A549 (cell line): Measurements from ENCODE around the gene ARL2BP. TPM values are rescaled to one million over a fixed set of nuclear protein-coding genes. Genes with fewer than 3 reads are reported as not detected.

Source experiments
- ATAC-seq, 2 experiments: fragments of 200-7000 bp in 1 of 2; fragments of >200 bp in 1 of 2; cut with Nextera tagmentation in 1 of 2; cut with Tn5 transposase in 1 of 2; 3 replicates each; pipeline versions ENCODE4 v1.8.0 to v1.9.1; 2018 to 2020; ENCODE audit warnings: mild to moderate bottlenecking in 1 of 2, moderate library complexity in 1 of 2
- CTCF ChIA-PET: fragments of 300-600 bp; sonication (Branson Sonifier 250); formaldehyde crosslinking; extraction: SDS; loops from one replicate; lab custom pipeline; 2021; ENCODE audit warnings: antibody characterized with exemption, inconsistent platforms; lab: Yijun Ruan, JAX
- POLR2A ChIA-PET: fragments of 350-600 bp; formaldehyde crosslinking; extraction: SDS; loops from one replicate; lab custom pipeline; 2021; ENCODE audit warnings: antibody characterized with exemption, inconsistent platforms; lab: Yijun Ruan, JAX
- DNase-seq, 2 experiments: peaks; one replicate each; pipeline versions ENCODE4 v3.0.0 to v3.0.0-alpha.2; 2011 to 2016; ENCODE audit warnings: low read depth in 1 of 2, low spot score in 1 of 2
- FAIRE-seq: peaks from 2 replicates; lab custom pipeline; 2011; peaks lifted over from hg19 to GRCh38; lab: Jason Lieb, UNC
- H3K27ac ChIP-seq, 2 experiments: fragments of >200 bp; sonication (Bioruptor Twin); formaldehyde crosslinking; 3 replicates each; pipeline ENCODE4 v1.5.1; 2016 to 2017
- H3K4me1 ChIP-seq: fragments of >200 bp; sonication (Bioruptor Twin); formaldehyde crosslinking; 3 replicates; pipeline ENCODE4 v1.6.1; 2016
- H3K4me2 ChIP-seq: fragments of >200 bp; sonication (Bioruptor Twin); formaldehyde crosslinking; 3 replicates; pipeline ENCODE4 v1.6.1; 2016
- H3K4me3 ChIP-seq: fragments of >200 bp; sonication (Bioruptor Twin); formaldehyde crosslinking; 3 replicates; pipeline ENCODE4 v1.5.1; 2016
- H3K9me3 ChIP-seq: fragments of >200 bp; sonication (Bioruptor Twin); formaldehyde crosslinking; 3 replicates; pipeline ENCODE4 v1.6.1; 2016
- ATOH8 ChIP-seq: fragments of 250-450 bp; sonication (Bioruptor Pico); IDR thresholded peaks from 2 replicates; pipeline ENCODE4 v1.5.0; 2020; ENCODE audit warnings: low read depth, mild to moderate bottlenecking, moderate library complexity
- BHLHE40 ChIP-seq: IDR thresholded peaks from 2 replicates; pipeline ENCODE4 v1.6.1; 2012; ENCODE audit warnings: low read depth, low read length, inconsistent platforms
- CEBPB ChIP-seq, 2 experiments: fragments of >200 bp in 1 of 2; sonication (Bioruptor Twin) in 1 of 2; formaldehyde crosslinking in 1 of 2; IDR thresholded peaks; 2 replicates each; pipeline ENCODE4 v1.6.1; 2012 to 2016
- CHD4 ChIP-seq: fragments of 200-600 bp; sonication (generic); IDR thresholded peaks from 2 replicates; pipeline ENCODE4 v1.6.1; 2016; ENCODE audit warnings: antibody characterized with exemption, mild to moderate bottlenecking, borderline replicate concordance
- ESRRA ChIP-seq: fragments of 150-350 bp; IDR thresholded peaks from 2 replicates; pipeline ENCODE4 v1.6.1; 2014; ENCODE audit warnings: mild to moderate bottlenecking, low read length, borderline replicate concordance
- FOSB ChIP-seq: fragments of 250-450 bp; sonication (Bioruptor Pico); IDR thresholded peaks from 2 replicates; pipeline ENCODE4 v1.5.0; 2020; ENCODE audit warnings: mild to moderate bottlenecking, moderate library complexity
- FOSL2 ChIP-seq, 2 experiments: fragments of 450-650 bp in 1 of 2; fragments of >200 bp in 1 of 2; sonication (Bioruptor Twin) in 1 of 2; formaldehyde crosslinking; IDR thresholded peaks; 2 replicates each; pipeline versions ENCODE4 v1.5.0 to v1.6.1; 2016 to 2020; ENCODE audit warnings: mild to moderate bottlenecking in 1 of 2, moderate library complexity in 1 of 2
- HDAC2 ChIP-seq: fragments of 200-600 bp; sonication (generic); IDR thresholded peaks from 2 replicates; pipeline ENCODE4 v1.6.1; 2016
- HES2 ChIP-seq: fragments of >200 bp; sonication (Bioruptor Twin); formaldehyde crosslinking; IDR thresholded peaks from 2 replicates; pipeline ENCODE4 v1.6.1; 2016
- HEYL ChIP-seq: fragments of 250-450 bp; sonication (Bioruptor Pico); IDR thresholded peaks from 2 replicates; pipeline ENCODE4 v1.8.0; 2021; ENCODE audit warnings: mild to moderate bottlenecking, moderate library complexity
- HOXB5 ChIP-seq: fragments of 250-450 bp; sonication (Bioruptor Pico); IDR thresholded peaks from 2 replicates; pipeline ENCODE4 v1.5.0; 2020; ENCODE audit warnings: mild to moderate bottlenecking, moderate library complexity
- JUN ChIP-seq, 2 experiments: fragments of >200 bp; sonication (Bioruptor Twin); formaldehyde crosslinking; IDR thresholded peaks; 2 replicates in 1 of 2; 3 replicates in 1 of 2; pipeline ENCODE4 v1.6.1; 2016 to 2017
- MAZ ChIP-seq: fragments of 150-350 bp; IDR thresholded peaks from 2 replicates; pipeline ENCODE4 v1.6.1; 2014; ENCODE audit warnings: antibody characterized with exemption, low read depth, low read length, borderline replicate concordance
- RAD21 ChIP-seq, 2 experiments: fragments of >200 bp in 1 of 2; sonication (Bioruptor Twin) in 1 of 2; formaldehyde crosslinking in 1 of 2; IDR thresholded peaks in 1 of 2; conservative IDR thresholded peaks in 1 of 2; 2 replicates in 1 of 2; 3 replicates in 1 of 2; pipeline ENCODE4 v1.6.1; 2012 to 2018; ENCODE audit warnings: inconsistent platforms in 1 of 2
- RFX5 ChIP-seq: fragments of 450-650 bp; IDR thresholded peaks from 2 replicates; pipeline ENCODE4 v1.7.1; 2014; ENCODE audit warnings: antibody characterized with exemption, mild to moderate bottlenecking, moderate library complexity
- SMC3 ChIP-seq: fragments of >200 bp; sonication (Bioruptor Twin); formaldehyde crosslinking; IDR thresholded peaks from 3 replicates; pipeline ENCODE4 v1.6.1; 2018; ENCODE audit warnings: inconsistent platforms
- TP53 ChIP-seq: fragments of 250-450 bp; sonication (Bioruptor Pico); IDR thresholded peaks from 2 replicates; pipeline ENCODE4 v1.5.0; 2021; ENCODE audit warnings: mild to moderate bottlenecking, moderate library complexity
- USF2 ChIP-seq: fragments of 450-650 bp; IDR thresholded peaks from 2 replicates; pipeline ENCODE4 v1.6.1; 2014; ENCODE audit warnings: antibody characterized with exemption
- WGBS: methylation state at CpG from one replicate; pipeline ENCODE4 v1.1.6; 2017; ENCODE audit errors: missing lambda C conversion rate; 5-methylcytosine and 5-hydroxymethylcytosine counted together
- polyA plus RNA-seq, 4 experiments: library from polyadenylated mRNA; depleted of rRNA in 3 of 4; stranded (reverse); fragments of >200 nt; fragmentation: RNase III in 1 of 4; extraction: RNeasy Plus Mini Kit Qiagen cat#74134 plus additional on column Dnase treatment in 1 of 4; gene quantifications; 2 replicates in 3 of 4; 3 replicates in 1 of 4; pipeline ENCODE4 v1.2.3, GENCODE V29; 2011 to 2017
- TF ChIP-seq, protein P1 (sequence below): IDR thresholded peaks from 2 replicates; pipeline ENCODE4 v1.6.1; 2012; ENCODE audit warnings: low read depth, borderline replicate concordance
- TF ChIP-seq, protein P2 (sequence below): fragments of 150-350 bp; IDR thresholded peaks from 2 replicates; pipeline ENCODE4 v1.6.1; 2014; ENCODE audit warnings: low read depth, mild to moderate bottlenecking, low read length

The ARL2BP gene
- polyA plus RNA-seq, 2 of the 4 experiments (the other 2 are of a cell fraction), result 67.0 to 126 TPM

GRCh38 chr16:57284952-57285363 is 39.9 kb downstream of the ARL2BP start:
- Histone ChIP-seq H3K4me1 (peaks cover 10% of the 10 kb centered on the region), H3K4me3 (peak overlapping the region; percentile 58), H3K9me3 (no peaks in the 10 kb centered on the region), H3K4me2 (peak overlapping the region; percentile 92), H3K27ac (peak overlapping the region; percentile 80 to 91)
- no peak for FAIRE-seq
- no peak; a peak in 1 of 6 replicates for ATAC-seq
- WGBS, result 21% methylated on average over 21 of the region's 22 CpGs
- no peak for DNase-seq
- POLR2A ChIA-PET, result interaction anchor here (0.7 to 1.5 kb wide), 2 partner anchors 15 to 192 kb away, joined by 3 to 4 read pairs; partner anchors contain the start of gene CPNE2
- peak; percentile 93; the same call in 1 of the 2 replicates for TF ChIP-seq CHD4
- TF ChIP-seq TP53 (CRISPR knock-in tag), result no peak
- CTCF ChIA-PET, result interaction anchor here (1.0 to 1.5 kb wide), 3 partner anchors 15 to 192 kb away, joined by 3 read pairs; no protein-coding TSS in a partner anchor

- no peak for FAIRE-seq
- POLR2A ChIA-PET, result interaction anchor here (0.5 to 1.5 kb wide), 3 partner anchors 15 to 193 kb away, joined by 3 to 4 read pairs (median 4); partner anchors contain the start of gene CPNE2
- H3K4me2 ChIP-seq, result peak overlapping the region; percentile 92
- TF ChIP-seq HEYL (CRISPR knock-in tag) (no peak), RAD21 (conservative IDR thresholded peaks at IDR 0.05 in 1 of 2, IDR thresholded peaks at IDR 0.05 in 1 of 2) (no peak), ESRRA (no peak), HES2 (no peak), FOSL2 (IDR thresholded peaks at IDR 0.05) (no peak), FOSL2 (CRISPR knock-in tag; IDR thresholded peaks at IDR 0.05) (no peak), ATOH8 (CRISPR knock-in tag) (no peak), BHLHE40 (no peak), MAZ (no peak), HDAC2 (no peak), FOSB (no peak), SMC3 (no peak), USF2 (no peak), CEBPB (IDR thresholded peaks at IDR 0.05) (no peak), JUN (IDR thresholded peaks at IDR 0.05) (no peak), RFX5 (no peak), HOXB5 (CRISPR knock-in tag) (no peak)
- TF ChIP-seq, protein P1, sequence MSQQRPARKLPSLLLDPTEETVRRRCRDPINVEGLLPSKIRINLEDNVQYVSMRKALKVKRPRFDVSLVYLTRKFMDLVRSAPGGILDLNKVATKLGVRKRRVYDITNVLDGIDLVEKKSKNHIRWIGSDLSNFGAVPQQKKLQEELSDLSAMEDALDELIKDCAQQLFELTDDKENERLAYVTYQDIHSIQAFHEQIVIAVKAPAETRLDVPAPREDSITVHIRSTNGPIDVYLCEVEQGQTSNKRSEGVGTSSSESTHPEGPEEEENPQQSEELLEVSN, result no peak
- TF ChIP-seq, protein P2, sequence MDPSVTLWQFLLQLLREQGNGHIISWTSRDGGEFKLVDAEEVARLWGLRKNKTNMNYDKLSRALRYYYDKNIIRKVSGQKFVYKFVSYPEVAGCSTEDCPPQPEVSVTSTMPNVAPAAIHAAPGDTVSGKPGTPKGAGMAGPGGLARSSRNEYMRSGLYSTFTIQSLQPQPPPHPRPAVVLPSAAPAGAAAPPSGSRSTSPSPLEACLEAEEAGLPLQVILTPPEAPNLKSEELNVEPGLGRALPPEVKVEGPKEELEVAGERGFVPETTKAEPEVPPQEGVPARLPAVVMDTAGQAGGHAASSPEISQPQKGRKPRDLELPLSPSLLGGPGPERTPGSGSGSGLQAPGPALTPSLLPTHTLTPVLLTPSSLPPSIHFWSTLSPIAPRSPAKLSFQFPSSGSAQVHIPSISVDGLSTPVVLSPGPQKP, result no peak
- TF ChIP-seq, all 56 proteins: peak for 0
- 91% methylated on average over 5 of the region's 5 CpGs for WGBS
- Histone ChIP-seq H3K9me3 (no peaks in the 10 kb centered on the region), H3K4me3 (peak overlapping the region; percentile 58; the same call in 1 of the 3 replicates), H3K27ac (no peak overlapping the region), H3K4me1 (peaks cover 6% of the 10 kb centered on the region; the same call in 2 of the 3 replicates)
- no peak for ATAC-seq
- no peak for DNase-seq
- CTCF ChIA-PET, result interaction anchor here (1.0 to 1.5 kb wide), 5 partner anchors 14 to 192 kb away, joined by 3 to 5 read pairs (median 3); no protein-coding TSS in a partner anchor
Measured at GRCh38 chr16:57285379-57285778, 40.3 kb downstream of the ARL2BP start.
